Measurements from ENCODE around the gene ZFPM1. TPM values are rescaled to one million over a fixed set of nuclear protein-coding genes. Genes with fewer than 3 reads are reported as not detected.
"Not testable (repeated sequence)": the region's sequence is repeated elsewhere in the genome, so short reads cannot be mapped to it uniquely, and the experiment has no call there.

ZFPM1 gene
- total RNA-seq, 1 donor from 2014 or later = 11.1 TPM

DNA sequence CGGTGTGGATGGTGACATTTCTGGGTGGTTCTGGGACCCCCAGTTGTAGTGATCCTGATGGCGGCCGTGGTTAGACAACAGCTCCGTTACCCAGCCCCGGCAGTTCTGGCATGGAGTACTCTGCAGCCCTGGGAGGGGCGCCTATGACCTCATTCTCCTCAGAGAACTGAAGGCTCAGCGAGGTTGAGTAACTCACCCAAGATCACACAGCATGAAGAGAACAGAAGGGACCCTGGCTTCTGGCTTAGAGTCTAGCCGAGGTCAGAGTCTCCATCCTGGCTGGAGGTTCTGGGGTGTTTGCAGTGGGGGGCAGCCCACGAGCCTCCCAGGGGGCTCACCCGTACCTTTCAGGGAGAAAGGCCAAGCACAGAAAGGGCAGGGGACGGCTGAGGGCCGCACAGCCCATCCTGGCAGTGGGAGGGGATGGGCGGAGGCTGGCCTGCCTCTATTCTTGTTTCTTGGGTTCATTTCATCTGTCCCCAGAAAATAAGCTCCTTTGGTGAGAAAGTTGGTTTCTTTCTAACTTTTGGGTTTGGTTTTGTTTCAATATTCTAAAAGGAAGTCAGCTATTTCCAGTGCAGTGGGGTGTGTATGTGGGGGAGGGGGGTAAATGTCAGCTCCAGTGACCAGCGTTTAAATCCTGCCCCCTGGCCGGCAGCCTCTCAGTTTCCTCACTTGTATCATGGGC lies 13.2 kb downstream of the ZFPM1 start:
- Mint-ChIP-seq H3K27ac (ENCODE audit: unreplicated experiment) (no peak overlapping the region), H3K4me1 (peaks cover 3% of the 10 kb centered on the region), H3K36me3 (ENCODE audit: low read depth) (no peaks in the 10 kb centered on the region), H3K9me3 (no peaks in the 10 kb centered on the region), H3K4me3 (no peak overlapping the region), H3K27me3 (ENCODE audit: low read depth) (no peaks in the 10 kb centered on the region)
- DNase-seq (ENCODE audit: low read depth, low spot score) = no peak
- TF ChIP-seq, protein P1, sequence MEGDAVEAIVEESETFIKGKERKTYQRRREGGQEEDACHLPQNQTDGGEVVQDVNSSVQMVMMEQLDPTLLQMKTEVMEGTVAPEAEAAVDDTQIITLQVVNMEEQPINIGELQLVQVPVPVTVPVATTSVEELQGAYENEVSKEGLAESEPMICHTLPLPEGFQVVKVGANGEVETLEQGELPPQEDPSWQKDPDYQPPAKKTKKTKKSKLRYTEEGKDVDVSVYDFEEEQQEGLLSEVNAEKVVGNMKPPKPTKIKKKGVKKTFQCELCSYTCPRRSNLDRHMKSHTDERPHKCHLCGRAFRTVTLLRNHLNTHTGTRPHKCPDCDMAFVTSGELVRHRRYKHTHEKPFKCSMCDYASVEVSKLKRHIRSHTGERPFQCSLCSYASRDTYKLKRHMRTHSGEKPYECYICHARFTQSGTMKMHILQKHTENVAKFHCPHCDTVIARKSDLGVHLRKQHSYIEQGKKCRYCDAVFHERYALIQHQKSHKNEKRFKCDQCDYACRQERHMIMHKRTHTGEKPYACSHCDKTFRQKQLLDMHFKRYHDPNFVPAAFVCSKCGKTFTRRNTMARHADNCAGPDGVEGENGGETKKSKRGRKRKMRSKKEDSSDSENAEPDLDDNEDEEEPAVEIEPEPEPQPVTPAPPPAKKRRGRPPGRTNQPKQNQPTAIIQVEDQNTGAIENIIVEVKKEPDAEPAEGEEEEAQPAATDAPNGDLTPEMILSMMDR (conservative IDR thresholded peaks at IDR 0.05) = no peak

DNA sequence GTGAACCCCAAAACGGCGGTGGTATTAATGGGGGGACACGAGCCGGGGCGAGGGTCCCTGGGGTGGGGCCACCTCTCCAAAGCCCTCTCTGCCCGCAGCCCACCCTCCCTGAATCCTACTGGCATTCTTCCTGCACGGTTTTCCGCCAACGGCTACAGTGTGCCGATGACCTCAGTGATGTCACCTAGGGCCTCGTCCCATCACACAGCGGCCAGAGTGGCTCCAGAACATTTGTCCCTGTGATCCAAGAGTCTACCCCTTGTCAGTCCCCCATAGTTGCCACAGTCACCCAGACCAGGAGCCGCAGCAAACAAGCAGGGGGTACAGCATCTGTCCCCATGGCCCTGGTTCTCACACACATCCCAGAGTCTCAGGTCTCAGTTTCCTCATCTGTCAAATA lies 13.9 kb downstream of the ZFPM1 start:
- Mint-ChIP-seq H3K4me3 (no peak overlapping the region), H3K27me3 (ENCODE audit: low read depth) (no peaks in the 10 kb centered on the region), H3K27ac (ENCODE audit: unreplicated experiment) (no peak overlapping the region), H3K36me3 (ENCODE audit: low read depth) (no peaks in the 10 kb centered on the region), H3K9me3 (no peaks in the 10 kb centered on the region), H3K4me1 (no peaks in the 10 kb centered on the region)
- TF ChIP-seq, protein P1 (conservative IDR thresholded peaks at IDR 0.05) = no peak
- no peak for DNase-seq (ENCODE audit: low read depth, low spot score)

DNA sequence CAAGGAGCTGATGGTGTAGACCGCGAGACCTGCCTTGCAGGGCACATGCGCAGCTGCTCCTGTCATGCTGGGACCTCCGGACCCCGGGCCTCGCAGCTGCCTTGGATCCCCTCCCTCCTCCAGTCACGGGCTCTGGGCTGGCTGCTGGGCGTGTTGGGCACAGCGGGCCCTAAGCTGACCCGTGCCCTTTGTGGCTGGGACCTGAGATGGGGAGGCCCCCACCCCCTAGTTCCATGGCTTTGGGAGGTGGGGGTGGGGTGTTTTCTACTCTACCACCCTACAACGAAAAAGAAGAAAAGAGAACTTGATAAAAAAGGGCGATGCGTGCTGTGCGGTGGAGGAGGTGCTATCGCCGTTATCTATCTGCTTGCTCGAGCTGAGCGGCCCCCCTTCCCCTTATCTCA lies 14.5 kb downstream of the ZFPM1 start:
- Mint-ChIP-seq H3K27ac (ENCODE audit: unreplicated experiment) (no peak overlapping the region), H3K4me1 (no peaks in the 10 kb centered on the region), H3K9me3 (no peaks in the 10 kb centered on the region), H3K36me3 (ENCODE audit: low read depth) (no peaks in the 10 kb centered on the region), H3K4me3 (no peak overlapping the region), H3K27me3 (ENCODE audit: low read depth) (no peaks in the 10 kb centered on the region)
- TF ChIP-seq, protein P1 (conservative IDR thresholded peaks at IDR 0.05) = no peak
- no peak for DNase-seq (ENCODE audit: low read depth, low spot score)

DNA sequence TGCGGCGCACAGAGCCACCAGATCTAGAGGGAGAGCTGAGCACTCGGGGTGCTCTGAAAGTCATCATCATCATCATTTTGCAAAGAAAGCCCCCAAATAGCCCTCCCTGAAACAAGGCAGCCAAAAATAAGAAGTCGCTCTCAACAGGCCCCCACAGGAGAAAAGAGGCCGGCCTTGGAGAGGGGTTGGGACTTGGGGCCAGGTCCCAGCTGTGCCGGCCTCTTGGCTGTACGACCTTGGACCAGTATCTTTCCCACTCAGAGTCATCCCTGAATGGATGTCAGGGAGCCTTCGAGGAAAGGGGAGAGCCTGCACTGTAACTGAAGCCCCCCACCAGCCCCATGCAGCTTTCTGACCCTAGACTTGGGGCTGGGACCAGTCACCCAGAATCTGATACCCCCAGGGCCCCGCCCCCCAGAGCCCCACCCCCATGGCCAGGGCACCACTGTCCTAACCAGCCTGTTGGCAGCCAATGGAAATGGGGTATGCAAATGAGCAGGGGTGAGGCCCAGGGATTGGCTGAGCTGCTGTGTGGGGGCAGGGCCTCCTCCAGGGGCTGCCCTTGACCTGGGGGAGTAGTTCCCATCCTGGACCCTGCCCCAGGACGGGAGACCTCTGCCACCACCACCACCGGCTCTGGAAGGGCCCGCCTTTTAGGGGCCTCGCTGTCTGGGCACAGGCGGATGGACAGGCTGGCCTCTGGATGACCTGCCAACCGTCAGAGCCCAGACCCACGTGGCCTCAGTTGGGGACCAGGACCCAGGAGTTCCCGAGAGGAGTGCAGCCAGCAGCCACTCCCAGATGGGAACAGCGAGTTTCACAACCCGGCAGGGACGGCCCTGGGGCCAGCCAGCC lies 15.4 kb downstream of the ZFPM1 start:
- no peaks in the 10 kb centered on the region for H3K27me3 Mint-ChIP-seq (ENCODE audit: low read depth)
- no peaks in the 10 kb centered on the region for H3K36me3 Mint-ChIP-seq (ENCODE audit: low read depth)
- H3K27ac Mint-ChIP-seq (ENCODE audit: unreplicated experiment) = no peak overlapping the region
- TF ChIP-seq, protein P1 (conservative IDR thresholded peaks at IDR 0.05) = no peak
- DNase-seq (ENCODE audit: low read depth, low spot score) = peak; percentile 29
- no peak overlapping the region for H3K4me3 Mint-ChIP-seq
- H3K4me1 Mint-ChIP-seq = no peaks in the 10 kb centered on the region
- no peaks in the 10 kb centered on the region for H3K9me3 Mint-ChIP-seq

DNA sequence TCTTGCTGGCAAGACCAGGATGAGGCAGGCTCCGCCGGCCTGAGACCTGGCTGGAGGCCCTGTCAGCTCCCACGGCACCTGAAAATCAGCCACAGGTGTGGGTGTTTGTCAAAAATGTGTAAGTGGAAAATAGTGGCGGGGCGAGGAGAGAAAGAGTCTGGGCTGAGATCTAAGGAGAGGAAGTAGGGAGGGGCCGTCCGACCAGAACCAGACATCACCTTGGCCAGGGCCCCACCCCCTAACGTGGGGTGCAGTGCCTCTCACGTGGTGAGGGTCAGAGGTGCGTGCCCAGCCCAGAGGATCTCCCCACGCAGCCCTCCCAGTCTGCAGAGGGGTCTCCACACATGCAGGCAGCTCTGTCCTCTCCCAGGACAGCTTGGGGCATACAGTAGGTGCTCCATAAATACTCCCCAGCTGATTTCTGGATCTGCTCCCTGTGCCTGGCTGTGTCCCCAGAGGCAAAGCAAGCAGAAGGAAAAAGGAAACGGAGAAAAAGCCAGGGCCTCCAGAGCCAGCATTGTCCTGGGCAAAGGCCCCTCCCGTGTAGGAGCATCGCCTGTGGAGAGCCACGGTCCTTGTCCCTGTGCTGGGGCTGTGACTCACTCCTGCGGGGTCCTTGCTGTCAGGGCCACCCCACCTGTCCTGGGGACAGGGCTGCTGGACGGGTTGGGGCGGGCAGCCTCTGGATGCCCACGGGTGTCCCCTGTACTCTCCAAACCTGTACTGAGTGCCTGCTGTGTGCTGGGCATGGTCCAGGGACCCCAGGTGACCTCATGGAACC lies 16.7 kb downstream of the ZFPM1 start:
- Mint-ChIP-seq H3K27me3 (ENCODE audit: low read depth) (no peaks in the 10 kb centered on the region), H3K36me3 (ENCODE audit: low read depth) (no peaks in the 10 kb centered on the region), H3K4me1 (no peaks in the 10 kb centered on the region), H3K27ac (ENCODE audit: unreplicated experiment) (no peak overlapping the region), H3K4me3 (no peak overlapping the region), H3K9me3 (no peaks in the 10 kb centered on the region)
- DNase-seq (ENCODE audit: low read depth, low spot score) = no peak
- TF ChIP-seq, protein P1 (conservative IDR thresholded peaks at IDR 0.05) = no peak

DNA sequence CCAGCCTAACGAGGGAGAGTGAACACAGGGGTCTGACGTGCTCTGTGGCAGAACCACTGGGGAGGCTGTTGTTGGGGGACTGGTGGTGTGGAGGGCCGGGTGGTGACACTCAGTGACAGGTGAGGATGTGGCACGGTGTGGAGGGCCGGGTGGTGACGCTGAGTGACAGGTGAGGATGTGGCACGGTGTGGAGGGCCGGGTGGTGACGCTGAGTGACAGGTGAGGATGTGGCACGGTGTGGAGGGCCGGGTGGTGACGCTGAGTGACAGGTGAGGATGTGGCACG lies 17.3 kb downstream of the ZFPM1 start:
- DNase-seq (ENCODE audit: low read depth, low spot score); H3K9me3 Mint-ChIP-seq; H3K27ac Mint-ChIP-seq (ENCODE audit: unreplicated experiment); H3K27me3 Mint-ChIP-seq (ENCODE audit: low read depth); H3K4me3 Mint-ChIP-seq; H3K4me1 Mint-ChIP-seq; H3K36me3 Mint-ChIP-seq (ENCODE audit: low read depth): not testable (repeated sequence)

DNA sequence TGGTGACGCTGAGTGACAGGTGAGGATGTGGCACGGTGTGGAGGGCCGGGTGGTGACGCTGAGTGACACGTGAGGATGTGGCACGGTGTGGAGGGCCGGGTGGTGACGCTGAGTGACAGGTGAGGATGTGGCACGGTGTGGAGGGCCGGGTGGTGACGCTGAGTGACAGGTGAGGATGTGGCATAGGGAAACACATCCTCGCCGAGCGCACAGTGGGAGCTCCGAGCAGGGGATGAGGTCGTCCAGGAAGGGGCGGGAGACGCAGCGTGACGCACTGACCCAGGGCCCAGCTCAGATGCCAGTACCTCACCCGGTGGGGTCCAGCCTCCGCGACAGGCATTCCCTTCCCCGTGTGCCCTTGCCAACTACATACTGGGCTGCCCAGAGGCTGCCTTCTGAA lies 17.6 kb downstream of the ZFPM1 start:
- not testable (repeated sequence) for H3K27me3 Mint-ChIP-seq (ENCODE audit: low read depth); H3K27ac Mint-ChIP-seq (ENCODE audit: unreplicated experiment); H3K9me3 Mint-ChIP-seq; H3K4me1 Mint-ChIP-seq; H3K36me3 Mint-ChIP-seq (ENCODE audit: low read depth); DNase-seq (ENCODE audit: low read depth, low spot score); H3K4me3 Mint-ChIP-seq

Data from neural crest cell (in vitro differentiated cells).